ENCODE measurements around the gene DGKZ. TPM values are rescaled to one million over a fixed set of nuclear protein-coding genes. Genes with fewer than 3 reads are reported as not detected.

Gene DGKZ
- total RNA-seq, 1 donor from 2014 or later, result 46.8 TPM

GRCh38 chr11:46307785-46308341 is 39.4 kb upstream of the DGKZ start:
- Mint-ChIP-seq H3K36me3 (ENCODE audit: low read depth) (peaks cover 22% of the 10 kb centered on the region), H3K9me3 (ENCODE audit: low read depth) (no peaks in the 10 kb centered on the region), H3K27ac (ENCODE audit: unreplicated experiment) (no peak overlapping the region), H3K4me1 (ENCODE audit: low read depth) (peaks cover 24% of the 10 kb centered on the region), H3K4me3 (ENCODE audit: unreplicated experiment) (no peak overlapping the region), H3K27me3 (ENCODE audit: low read depth) (no peaks in the 10 kb centered on the region)
- TF ChIP-seq CTCF (IDR thresholded peaks at IDR 0.05), result no peak
- DNase-seq (ENCODE audit: low spot score), result no peak

GRCh38 chr11:46308631-46309419 is 38.4 kb upstream of the DGKZ start:
- Mint-ChIP-seq H3K9me3 (ENCODE audit: low read depth) (no peaks in the 10 kb centered on the region), H3K27me3 (ENCODE audit: low read depth) (no peaks in the 10 kb centered on the region), H3K36me3 (ENCODE audit: low read depth) (peaks cover 24% of the 10 kb centered on the region), H3K4me1 (ENCODE audit: low read depth) (peaks cover 24% of the 10 kb centered on the region), H3K4me3 (ENCODE audit: unreplicated experiment) (no peak overlapping the region), H3K27ac (ENCODE audit: unreplicated experiment) (peak overlapping the region; percentile 51)
- TF ChIP-seq CTCF (IDR thresholded peaks at IDR 0.05), result peak; percentile 89
- no peak for DNase-seq (ENCODE audit: low spot score)

- Mint-ChIP-seq H3K9me3 (ENCODE audit: low read depth) (no peaks in the 10 kb centered on the region), H3K4me3 (ENCODE audit: unreplicated experiment) (no peak overlapping the region), H3K27me3 (ENCODE audit: low read depth) (no peaks in the 10 kb centered on the region), H3K4me1 (ENCODE audit: low read depth) (peaks cover 24% of the 10 kb centered on the region), H3K36me3 (ENCODE audit: low read depth) (peaks cover 25% of the 10 kb centered on the region), H3K27ac (ENCODE audit: unreplicated experiment) (no peak overlapping the region)
- no peak for DNase-seq (ENCODE audit: low spot score)
- TF ChIP-seq CTCF (IDR thresholded peaks at IDR 0.05), result no peak
Observed at GRCh38 chr11:46309814-46310259, 37.4 kb upstream of the DGKZ start.

- peak; percentile 93 for TF ChIP-seq CTCF (IDR thresholded peaks at IDR 0.05)
- H3K4me1 Mint-ChIP-seq (ENCODE audit: low read depth), result peaks cover 5% of the 10 kb centered on the region
- H3K27me3 Mint-ChIP-seq (ENCODE audit: low read depth), result no peaks in the 10 kb centered on the region
- no peaks in the 10 kb centered on the region for H3K9me3 Mint-ChIP-seq (ENCODE audit: low read depth)
- no peak for DNase-seq (ENCODE audit: low spot score)
- H3K27ac Mint-ChIP-seq (ENCODE audit: unreplicated experiment), result peak overlapping the region; percentile 92
- H3K4me3 Mint-ChIP-seq (ENCODE audit: unreplicated experiment), result no peak overlapping the region
- H3K36me3 Mint-ChIP-seq (ENCODE audit: low read depth), result peaks cover 29% of the 10 kb centered on the region
Observed at GRCh38 chr11:46315033-46315738, 32.1 kb upstream of the DGKZ start.

- Mint-ChIP-seq H3K4me1 (ENCODE audit: low read depth) (peaks cover 5% of the 10 kb centered on the region), H3K9me3 (ENCODE audit: low read depth) (no peaks in the 10 kb centered on the region), H3K36me3 (ENCODE audit: low read depth) (peaks cover 33% of the 10 kb centered on the region)
Observed at GRCh38 chr11:46315783-46316563, 31.3 kb upstream of the DGKZ start.

More at GRCh38 chr11:46315783-46316563, 31.3 kb upstream of the DGKZ start:
- TF ChIP-seq CTCF (IDR thresholded peaks at IDR 0.05), result no peak
- Mint-ChIP-seq H3K27me3 (ENCODE audit: low read depth) (no peaks in the 10 kb centered on the region), H3K4me3 (ENCODE audit: unreplicated experiment) (no peak overlapping the region), H3K27ac (ENCODE audit: unreplicated experiment) (no peak overlapping the region)
- no peak for DNase-seq (ENCODE audit: low spot score)

All from chondrocyte (in vitro differentiated cells).